ENCODE measurements around the gene ERF. TPM values are rescaled to one million over a fixed set of nuclear protein-coding genes. Genes with fewer than 3 reads are reported as not detected.

ERF gene
- total RNA-seq, 1 experiment from 2014 or later: 32.6 TPM

DNA sequence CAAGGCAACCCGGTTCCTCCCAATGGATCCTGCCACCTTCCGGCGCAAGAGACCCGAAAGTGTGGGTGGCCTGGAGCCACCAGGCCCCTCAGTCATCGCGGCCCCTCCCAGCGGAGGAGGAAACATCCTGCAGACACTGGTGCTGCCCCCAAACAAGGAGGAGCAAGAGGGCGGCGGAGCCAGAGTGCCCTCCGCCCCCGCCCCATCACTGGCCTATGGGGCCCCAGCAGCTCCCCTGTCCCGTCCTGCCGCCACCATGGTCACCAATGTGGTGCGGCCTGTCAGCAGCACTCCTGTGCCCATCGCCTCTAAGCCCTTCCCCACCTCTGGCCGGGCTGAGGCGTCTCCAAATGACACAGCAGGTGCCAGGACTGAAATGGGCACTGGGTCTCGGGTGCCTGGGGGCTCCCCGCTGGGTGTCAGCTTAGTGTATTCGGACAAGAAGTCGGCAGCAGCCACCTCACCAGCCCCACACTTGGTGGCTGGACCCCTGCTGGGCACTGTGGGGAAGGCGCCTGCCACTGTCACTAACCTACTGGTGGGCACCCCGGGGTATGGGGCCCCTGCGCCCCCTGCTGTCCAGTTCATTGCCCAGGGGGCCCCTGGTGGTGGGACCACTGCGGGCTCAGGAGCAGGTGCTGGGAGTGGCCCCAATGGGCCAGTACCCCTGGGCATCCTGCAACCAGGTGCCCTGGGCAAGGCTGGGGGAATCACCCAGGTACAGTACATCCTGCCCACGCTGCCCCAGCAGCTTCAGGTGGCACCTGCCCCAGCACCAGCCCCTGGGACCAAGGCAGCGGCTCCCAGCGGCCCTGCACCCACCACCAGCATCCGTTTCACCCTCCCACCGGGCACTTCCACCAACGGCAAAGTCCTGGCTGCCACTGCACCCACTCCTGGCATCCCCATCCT, 35.9 kb upstream of the ERF start:
- H3K4me1 ChIP-seq (replicated peaks): no peaks in the 10 kb centered on the region; the same call in 1 of the 2 replicates
- peaks cover 87% of the 10 kb centered on the region for H3K36me3 ChIP-seq
- H3K27ac ChIP-seq: no peak overlapping the region
- peak; percentile 38 to 76 for DNase-seq (ENCODE audit: low read depth in 1 of 2, low spot score in 2 of 2)
- no peaks in the 10 kb centered on the region for H3K9me3 ChIP-seq (replicated peaks)
- no peaks in the 10 kb centered on the region for H3K27me3 ChIP-seq (replicated peaks)
- no peak overlapping the region for H3K4me3 ChIP-seq

DNA sequence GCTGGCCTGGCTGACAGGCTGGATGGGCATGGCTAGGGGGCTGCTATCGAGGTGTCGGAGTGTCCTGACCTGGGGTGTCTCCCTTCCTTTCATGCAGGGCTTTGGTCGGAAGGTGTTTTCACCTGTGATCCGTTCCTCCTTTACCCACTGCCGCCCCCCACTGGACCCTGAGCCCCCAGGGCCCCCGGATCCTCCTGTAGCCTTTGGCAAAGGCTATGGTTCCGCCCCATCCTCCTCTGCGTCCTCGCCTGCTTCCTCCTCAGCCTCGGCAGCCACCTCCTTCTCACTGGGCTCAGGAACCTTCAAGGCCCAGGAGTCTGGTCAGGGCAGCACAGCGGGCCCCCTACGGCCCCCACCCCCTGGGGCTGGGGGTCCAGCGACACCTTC, 35.2 kb upstream of the ERF start:
- DNase-seq (ENCODE audit: low read depth in 1 of 2, low spot score in 2 of 2): no peak
- H3K36me3 ChIP-seq: peaks cover 90% of the 10 kb centered on the region
- H3K9me3 ChIP-seq (replicated peaks): no peaks in the 10 kb centered on the region
- H3K27me3 ChIP-seq (replicated peaks): no peaks in the 10 kb centered on the region
- no peak overlapping the region for H3K4me3 ChIP-seq
- H3K27ac ChIP-seq: no peak overlapping the region
- peaks cover 6% of the 10 kb centered on the region for H3K4me1 ChIP-seq (replicated peaks)

DNA sequence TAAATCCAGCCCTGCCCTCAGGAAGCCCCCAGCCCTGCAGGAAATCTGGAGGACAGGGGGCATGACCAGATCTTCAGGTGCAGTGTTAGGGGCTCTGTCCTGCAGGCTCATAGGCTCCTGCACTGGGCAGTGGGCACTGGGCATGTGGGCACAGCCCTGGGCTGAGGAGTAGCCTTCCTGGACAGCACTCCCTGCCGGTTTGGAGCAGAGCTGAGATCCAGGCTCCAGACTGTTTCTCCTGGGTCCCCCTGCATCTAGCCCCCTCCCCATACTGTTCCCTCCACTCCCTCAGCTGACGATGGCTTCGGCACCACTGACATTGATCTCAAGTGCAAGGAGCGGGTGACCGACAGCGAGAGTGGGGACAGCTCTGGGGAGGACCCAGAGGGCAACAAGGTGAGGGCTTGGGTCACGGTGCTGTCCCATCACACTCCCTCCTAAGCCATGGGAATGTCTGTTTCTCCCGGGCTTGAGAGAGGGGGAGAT, 34.7 kb upstream of the ERF start:
- no peak for DNase-seq (ENCODE audit: low read depth in 1 of 2, low spot score in 2 of 2)
- H3K27ac ChIP-seq: no peak overlapping the region
- no peaks in the 10 kb centered on the region for H3K27me3 ChIP-seq (replicated peaks)
- no peak overlapping the region for H3K4me3 ChIP-seq
- H3K4me1 ChIP-seq (replicated peaks): peaks cover 11% of the 10 kb centered on the region
- H3K9me3 ChIP-seq (replicated peaks): 0 out of 2 replicates have a peak, but pooled peaks cover 1% of the 10 kb centered on the region
- H3K36me3 ChIP-seq: peaks cover 89% of the 10 kb centered on the region

DNA sequence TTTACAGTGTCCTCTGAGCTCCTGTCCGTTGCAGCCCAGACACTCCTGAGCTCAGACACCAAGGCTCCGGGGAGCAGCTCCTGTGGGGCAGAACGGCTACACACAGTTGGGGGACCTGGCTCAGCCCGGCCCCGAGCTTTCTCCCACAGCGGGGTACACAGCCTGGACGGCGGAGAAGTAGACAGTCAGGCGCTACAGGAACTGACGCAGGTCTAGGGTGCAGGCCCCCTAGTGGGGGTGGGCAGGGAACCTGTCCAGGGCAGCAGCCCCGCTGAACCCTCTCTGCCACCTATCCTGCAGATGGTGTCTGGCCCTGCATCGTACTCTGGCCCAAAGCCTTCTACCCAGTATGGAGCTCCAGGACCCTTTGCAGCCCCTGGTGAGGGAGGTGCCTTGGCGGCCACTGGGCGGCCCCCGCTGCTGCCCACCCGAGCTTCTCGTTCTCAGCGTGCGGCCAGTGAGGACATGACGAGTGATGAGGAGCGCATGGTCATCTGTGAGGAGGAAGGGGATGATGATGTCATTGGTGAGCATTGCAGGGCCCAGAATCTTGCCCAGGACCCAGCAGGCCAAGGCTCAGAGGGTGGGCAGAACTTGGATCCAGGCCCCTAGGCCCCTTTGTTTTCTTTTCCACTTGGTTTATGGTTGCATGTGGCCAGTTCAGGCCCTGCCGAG, 34.1 kb upstream of the ERF start:
- peaks cover 83% of the 10 kb centered on the region for H3K36me3 ChIP-seq
- H3K27ac ChIP-seq: no peak overlapping the region

DNA sequence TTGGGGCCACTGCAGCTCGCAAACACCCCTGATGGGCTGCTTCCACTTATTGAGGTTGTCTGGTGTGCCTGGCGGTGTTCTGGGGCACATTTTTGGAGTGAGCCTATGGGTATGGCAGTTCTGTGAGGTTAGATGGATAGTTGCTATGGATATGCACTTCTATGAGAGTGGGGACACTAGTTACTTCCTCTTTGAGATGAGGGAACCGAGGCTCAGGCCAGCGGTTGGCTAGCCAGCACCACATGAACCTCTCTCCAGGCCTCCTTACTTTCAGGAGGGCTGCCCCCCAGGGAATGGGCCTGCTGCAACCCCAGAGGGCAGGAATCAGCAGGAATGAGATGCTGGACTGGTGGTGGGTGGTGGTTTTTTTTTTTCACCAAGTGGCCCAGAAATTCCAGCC, 33.5 kb upstream of the ERF start:
- DNase-seq (ENCODE audit: low read depth in 1 of 2, low spot score in 2 of 2): no peak
- H3K9me3 ChIP-seq (replicated peaks): 0 out of 2 replicates have a peak, but pooled peaks cover 2% of the 10 kb centered on the region
- H3K36me3 ChIP-seq: peaks cover 76% of the 10 kb centered on the region
- H3K4me3 ChIP-seq: no peak overlapping the region
- peaks cover 15% of the 10 kb centered on the region for H3K4me1 ChIP-seq (replicated peaks)
- H3K27me3 ChIP-seq (replicated peaks): no peaks in the 10 kb centered on the region
- H3K27ac ChIP-seq: no peak overlapping the region

More for the DNA sequence above, 34.1 kb upstream of the ERF start:
- H3K4me3 ChIP-seq: no peak overlapping the region
- no peaks in the 10 kb centered on the region for H3K27me3 ChIP-seq (replicated peaks)
- peaks cover 13% of the 10 kb centered on the region for H3K4me1 ChIP-seq (replicated peaks)
- 0 out of 2 replicates have a peak, but pooled peaks cover 2% of the 10 kb centered on the region for H3K9me3 ChIP-seq (replicated peaks)
- DNase-seq (ENCODE audit: low read depth in 1 of 2, low spot score in 2 of 2): no peak

DNA sequence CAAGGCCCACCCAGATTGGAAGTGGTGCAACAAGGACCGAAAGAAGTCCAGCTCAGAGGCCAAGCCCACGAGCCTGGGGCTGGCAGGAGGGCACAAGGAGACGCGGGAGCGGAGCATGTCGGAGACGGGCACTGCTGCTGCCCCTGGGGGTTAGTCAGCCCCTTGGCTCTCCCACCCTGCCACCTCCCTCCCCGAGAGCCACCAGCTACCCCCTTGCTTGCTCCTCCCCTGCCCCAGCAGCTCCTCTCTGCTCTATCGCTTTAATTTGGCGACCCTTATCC, 32.8 kb upstream of the ERF start:
- Histone ChIP-seq H3K27ac (no peak overlapping the region), H3K9me3 (replicated peaks) (0 out of 2 replicates have a peak, but pooled peaks cover 2% of the 10 kb centered on the region), H3K4me3 (no peak overlapping the region), H3K4me1 (replicated peaks) (peaks cover 21% of the 10 kb centered on the region), H3K27me3 (replicated peaks) (no peaks in the 10 kb centered on the region), H3K36me3 (peaks cover 70% of the 10 kb centered on the region)
- DNase-seq (ENCODE audit: low read depth in 1 of 2, low spot score in 2 of 2): no peak

DNA sequence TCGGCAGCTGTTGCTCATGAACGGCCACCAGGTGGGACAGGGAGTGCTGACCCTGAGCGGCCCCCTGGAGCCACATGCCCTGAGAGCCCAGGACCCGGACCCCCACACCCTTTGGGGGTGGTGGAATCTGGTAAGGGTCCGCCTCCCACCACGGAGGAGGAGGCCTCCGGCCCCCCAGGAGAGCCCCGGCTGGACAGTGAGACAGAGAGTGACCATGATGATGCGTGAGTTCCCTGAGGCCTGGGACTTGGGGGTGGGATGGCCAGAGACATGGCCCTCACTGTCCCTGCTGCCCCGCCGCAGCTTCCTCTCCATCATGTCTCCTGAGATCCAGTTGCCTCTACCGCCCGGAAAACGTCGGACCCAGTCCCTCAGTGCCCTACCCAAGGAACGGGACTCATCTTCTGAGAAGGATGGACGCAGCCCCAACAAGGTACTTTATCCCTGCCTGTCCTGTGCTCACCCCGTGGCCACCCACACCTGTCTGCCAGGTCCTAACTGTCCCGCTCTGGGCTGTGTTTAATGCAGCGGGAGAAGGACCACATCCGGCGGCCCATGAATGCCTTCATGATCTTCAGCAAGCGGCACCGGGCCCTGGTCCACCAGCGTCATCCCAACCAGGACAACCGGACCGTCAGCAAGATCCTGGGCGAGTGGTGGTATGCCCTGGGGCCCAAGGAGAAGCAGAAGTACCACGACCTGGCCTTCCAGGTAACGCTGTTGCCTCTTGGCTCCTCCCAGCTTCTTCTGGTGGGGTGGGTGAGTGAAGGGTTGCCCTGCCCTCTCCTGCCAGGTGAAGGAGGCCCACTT, 32.3 kb upstream of the ERF start:
- Histone ChIP-seq H3K4me3 (no peak overlapping the region), H3K9me3 (replicated peaks) (0 out of 2 replicates have a peak, but pooled peaks cover 2% of the 10 kb centered on the region), H3K27ac (no peak overlapping the region), H3K36me3 (peaks cover 65% of the 10 kb centered on the region), H3K27me3 (replicated peaks) (no peaks in the 10 kb centered on the region), H3K4me1 (replicated peaks) (peaks cover 27% of the 10 kb centered on the region)
- no peak for DNase-seq (ENCODE audit: low read depth in 1 of 2, low spot score in 2 of 2)

DNA sequence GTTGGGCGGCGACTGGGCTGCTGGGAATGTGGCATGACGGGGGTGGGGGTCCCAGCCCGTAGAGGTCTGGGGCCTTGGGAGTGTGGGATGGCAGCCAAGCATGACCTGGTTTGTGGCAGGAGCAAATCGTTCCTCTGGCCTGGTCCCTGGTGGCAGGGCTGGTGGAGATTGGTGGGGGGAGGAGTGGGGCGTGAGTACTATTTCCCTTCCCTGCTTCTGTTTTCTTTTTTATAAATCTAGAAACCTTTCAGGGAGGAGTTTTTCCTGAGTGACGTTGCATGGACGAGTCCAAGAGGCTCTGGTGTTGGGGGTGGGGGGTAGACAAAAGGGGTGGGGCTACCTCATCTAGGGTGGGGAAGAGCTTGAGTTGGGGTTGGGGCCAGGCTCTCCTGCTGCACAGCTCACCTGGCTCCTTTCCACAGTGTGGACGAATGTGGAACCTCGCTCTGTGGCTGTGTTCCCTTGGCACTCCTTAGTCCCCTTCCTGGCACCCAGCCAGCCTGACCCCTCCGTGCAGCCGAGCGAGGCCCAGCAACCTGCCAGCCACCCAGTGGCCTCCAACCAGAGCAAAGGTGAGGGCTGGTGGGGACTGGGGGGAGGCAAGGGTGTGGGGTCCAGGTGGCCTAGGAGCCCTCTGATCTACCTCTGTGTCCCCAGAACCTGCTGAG, 31.6 kb upstream of the ERF start:
- Histone ChIP-seq H3K4me3 (no peak overlapping the region), H3K27me3 (replicated peaks) (no peaks in the 10 kb centered on the region), H3K4me1 (replicated peaks) (peaks cover 34% of the 10 kb centered on the region), H3K9me3 (replicated peaks) (0 out of 2 replicates have a peak, but pooled peaks cover 2% of the 10 kb centered on the region), H3K27ac (no peak overlapping the region), H3K36me3 (peaks cover 57% of the 10 kb centered on the region)
- DNase-seq (ENCODE audit: low read depth in 1 of 2, low spot score in 2 of 2): no peak

DNA sequence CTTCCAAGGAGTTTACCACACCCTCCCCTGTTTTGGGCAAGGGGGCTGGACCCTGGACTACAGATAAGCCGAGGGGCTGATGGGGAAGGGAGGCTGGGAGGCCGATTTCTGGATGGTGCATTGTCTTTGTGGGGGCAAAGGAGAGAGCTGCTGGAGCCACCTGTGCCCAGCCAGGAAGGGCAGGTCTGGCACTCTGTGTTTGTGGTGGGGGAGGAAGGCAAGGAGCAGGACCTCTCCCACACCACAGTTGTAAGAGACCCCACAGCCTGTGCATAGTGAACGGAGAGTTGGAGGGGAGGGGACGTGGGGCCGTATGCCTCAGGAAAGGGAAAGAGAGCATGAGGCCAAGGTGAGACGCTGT, 31.0 kb upstream of the ERF start:
- H3K4me1 ChIP-seq (replicated peaks): peaks cover 39% of the 10 kb centered on the region
- no peak overlapping the region for H3K4me3 ChIP-seq
- H3K27me3 ChIP-seq (replicated peaks): no peaks in the 10 kb centered on the region
- no peak overlapping the region for H3K27ac ChIP-seq
- H3K9me3 ChIP-seq (replicated peaks): 0 out of 2 replicates have a peak, but pooled peaks cover 2% of the 10 kb centered on the region
- peaks cover 52% of the 10 kb centered on the region for H3K36me3 ChIP-seq
- no peak for DNase-seq (ENCODE audit: low read depth in 1 of 2, low spot score in 2 of 2)

DNA sequence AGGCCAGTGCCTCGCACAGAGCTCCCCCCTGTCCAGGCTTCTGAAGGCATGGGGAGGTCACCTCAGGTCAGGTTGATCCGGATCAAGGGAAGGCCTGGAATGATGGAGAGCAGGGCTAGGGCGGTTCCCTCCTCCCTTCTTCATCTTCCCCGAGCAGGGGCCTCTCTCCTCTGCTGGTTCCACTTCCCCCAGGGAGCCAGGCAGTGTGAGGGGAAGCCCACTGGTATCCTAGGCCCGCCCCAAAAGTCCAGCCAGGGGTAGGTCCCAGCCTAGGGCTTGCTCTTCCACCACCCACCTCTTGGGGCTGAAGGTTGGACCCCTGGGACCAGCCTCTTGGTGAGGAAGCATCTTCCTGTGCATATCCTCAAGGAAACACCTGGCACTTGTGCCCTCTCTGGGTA, 30.6 kb upstream of the ERF start:
- Histone ChIP-seq H3K36me3 (peaks cover 48% of the 10 kb centered on the region), H3K9me3 (replicated peaks) (0 out of 2 replicates have a peak, but pooled peaks cover 2% of the 10 kb centered on the region), H3K27me3 (replicated peaks) (no peaks in the 10 kb centered on the region), H3K27ac (no peak overlapping the region), H3K4me3 (no peak overlapping the region), H3K4me1 (replicated peaks) (peaks cover 41% of the 10 kb centered on the region)
- DNase-seq (ENCODE audit: low read depth in 1 of 2, low spot score in 2 of 2): no peak

DNA sequence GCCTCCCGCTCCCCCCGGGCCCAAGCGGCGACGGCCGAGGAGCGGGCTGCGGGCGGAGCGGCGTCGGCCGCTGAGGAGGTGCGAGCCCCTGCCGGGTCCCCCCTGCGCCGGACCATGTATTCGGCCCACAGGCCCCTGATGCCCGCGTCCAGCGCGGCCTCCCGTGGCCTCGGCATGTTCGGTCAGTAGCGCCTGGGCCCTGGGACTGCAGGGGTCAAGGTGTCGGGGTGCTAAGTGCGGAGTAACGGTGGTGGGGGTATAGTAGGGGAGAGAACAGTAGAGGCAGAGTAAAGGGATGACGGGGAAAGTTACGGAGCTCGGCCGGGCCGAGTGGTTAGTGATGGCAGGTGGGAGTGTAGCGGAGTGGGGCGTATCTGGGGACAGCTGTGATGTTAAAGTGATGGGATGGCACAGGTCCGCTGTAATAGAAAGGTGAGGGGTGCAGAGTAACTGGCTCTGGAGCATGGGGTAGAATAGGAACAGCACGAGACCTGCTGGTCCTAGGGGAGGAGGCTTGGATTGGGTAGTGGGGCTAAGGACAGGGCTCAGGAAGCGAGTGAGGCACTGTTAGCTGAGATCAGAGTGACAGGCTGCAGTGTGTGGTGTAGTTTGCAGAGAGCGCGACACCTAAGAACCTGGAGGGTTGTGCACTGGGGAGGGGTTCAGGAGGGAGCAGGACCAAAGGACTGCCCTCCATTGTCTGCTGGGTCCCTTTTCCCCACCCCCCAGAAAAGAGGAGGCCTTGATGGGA, 29.8 kb upstream of the ERF start:
- 0 out of 2 replicates have a peak, but pooled peaks cover 2% of the 10 kb centered on the region for H3K9me3 ChIP-seq (replicated peaks)
- H3K36me3 ChIP-seq: peaks cover 40% of the 10 kb centered on the region
- H3K4me1 ChIP-seq (replicated peaks): peaks cover 46% of the 10 kb centered on the region
- no peaks in the 10 kb centered on the region for H3K27me3 ChIP-seq (replicated peaks)
- peak overlapping the region; percentile 92 for H3K4me3 ChIP-seq
- DNase-seq (ENCODE audit: low read depth in 1 of 2, low spot score in 2 of 2): peak in 1 of 2 experiments; percentile 24
- H3K27ac ChIP-seq: no peak overlapping the region

DNA sequence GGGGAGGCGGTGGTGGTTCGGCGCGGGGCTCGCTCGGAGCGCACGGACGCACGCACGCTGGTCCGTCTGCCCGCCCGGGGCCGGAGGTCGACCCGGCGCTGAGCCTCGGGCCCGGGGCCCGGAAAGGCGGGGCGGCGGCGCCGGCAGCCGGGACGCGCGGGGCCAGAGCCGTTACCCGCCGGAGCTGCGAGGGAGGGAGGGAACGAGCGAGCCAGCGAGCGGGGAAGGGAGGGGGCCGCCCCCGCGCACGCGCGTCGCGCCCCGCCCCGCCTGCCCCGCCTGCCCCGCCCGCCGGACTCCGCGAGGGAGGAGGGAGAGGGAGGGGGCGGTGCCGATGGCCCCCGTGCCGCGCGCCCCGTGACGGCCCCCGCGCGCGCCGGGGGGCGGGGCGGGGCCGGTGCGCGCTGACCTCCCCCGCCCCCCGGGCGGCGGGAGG, 29.2 kb upstream of the ERF start:
- Histone ChIP-seq H3K4me3 (peak overlapping the region; percentile 92), H3K4me1 (replicated peaks) (peaks cover 53% of the 10 kb centered on the region), H3K27ac (peak overlapping the region; percentile 78), H3K27me3 (replicated peaks) (no peaks in the 10 kb centered on the region), H3K9me3 (replicated peaks) (0 out of 2 replicates have a peak, but pooled peaks cover 2% of the 10 kb centered on the region), H3K36me3 (peaks cover 39% of the 10 kb centered on the region)
- DNase-seq (ENCODE audit: low read depth in 1 of 2, low spot score in 2 of 2): peak; percentile 25 to 82
